Smooth muscle cell (in vitro differentiated cells): ENCODE data around the gene RB1. TPM values are rescaled to one million over a fixed set of nuclear protein-coding genes. Genes with fewer than 3 reads are reported as not detected.

Source experiments
- DNase-seq: peaks from one replicate; lab custom pipeline; 2025; ENCODE audit not compliant: unreplicated experiment; lab: John Stamatoyannopoulos, UW
- H2AFZ ChIP-seq: fragments of 200-600 bp; sonication (generic); 2 replicates; pipeline ENCODE4 v1.6.0; 2016; ENCODE audit warnings: antibody characterized with exemption, low read depth, mild to moderate bottlenecking
- H3F3A ChIP-seq: fragments of 200-600 bp; sonication (generic); 2 replicates; pipeline ENCODE4 v1.6.0; 2017; ENCODE audit warnings: antibody characterized with exemption, low read depth
- H3K27ac ChIP-seq: fragments of 200-600 bp; sonication (generic); 2 replicates; pipeline ENCODE4 v1.5.1; 2016; ENCODE audit warnings: low read depth, mild to moderate bottlenecking
- H3K27me3 ChIP-seq: fragments of 200-600 bp; sonication (generic); 2 replicates; pipeline ENCODE4 v1.6.1; 2016; ENCODE audit warnings: low read depth, mild to moderate bottlenecking
- H3K36me3 ChIP-seq: fragments of 200-600 bp; sonication (generic); 2 replicates; pipeline ENCODE4 v1.5.1; 2016; ENCODE audit warnings: low read depth
- H3K4me1 ChIP-seq: fragments of 200-600 bp; sonication (generic); 2 replicates; pipeline ENCODE4 v1.5.1; 2016; ENCODE audit warnings: low read depth
- H3K4me2 ChIP-seq: fragments of 200-600 bp; sonication (generic); 2 replicates; pipeline ENCODE4 v1.6.0; 2016; ENCODE audit warnings: mild to moderate bottlenecking
- H3K4me3 ChIP-seq: fragments of 200-600 bp; sonication (generic); 2 replicates; pipeline ENCODE4 v1.5.1; 2016; ENCODE audit warnings: mild to moderate bottlenecking
- H3K79me2 ChIP-seq: fragments of 200-600 bp; sonication (generic); 2 replicates; pipeline ENCODE4 v1.6.0; 2016; ENCODE audit warnings: low read depth, mild to moderate bottlenecking
- H3K9ac ChIP-seq: fragments of 200-600 bp; sonication (generic); 2 replicates; pipeline ENCODE4 v1.6.0; 2016; ENCODE audit warnings: low read depth
- H3K9me3 ChIP-seq: fragments of 200-600 bp; sonication (generic); replicated peaks from 2 replicates; pipeline ENCODE4 v1.5.1; 2016; ENCODE audit warnings: low read depth
- H4K20me1 ChIP-seq: fragments of 200-600 bp; sonication (generic); 2 replicates; pipeline ENCODE4 v1.6.0; 2016; ENCODE audit warnings: low read depth
- CTCF ChIP-seq: fragments of 200-600 bp; sonication (generic); IDR thresholded peaks from 2 replicates; pipeline ENCODE4 v1.5.1; 2017; ENCODE audit warnings: borderline replicate concordance, mild to moderate bottlenecking, antibody characterized with exemption; ENCODE audit not compliant: insufficient read depth, poor library complexity, severe bottlenecking
- WGBS: methylation state at CpG from one replicate; pipeline ENCODE4 v1.1.7; 2016; ENCODE audit warnings: low lambda C conversion rate; 5-methylcytosine and 5-hydroxymethylcytosine counted together
- polyA plus RNA-seq: library from polyadenylated mRNA; unstranded; fragments of >200 nt; fragmentation: Nextera tagmentation; extraction: Ambion mirVana; gene quantifications from 2 replicates; pipeline ENCODE4 v1.2.1, GENCODE V29; 2016
- total RNA-seq: library from RNA; depleted of rRNA; stranded (reverse); fragments of >200 nt; gene quantifications from 2 replicates; pipeline ENCODE4 v1.2.3, GENCODE V29; 2014

The RB1 gene
- total and polyA plus RNA-seq, 2 experiments from 2014 or later: 12.5 to 40.2 TPM

GRCh38 chr13:48518083-48518482 is 214.5 kb downstream of the RB1 start:
- H4K20me1 ChIP-seq: no peaks in the 10 kb centered on the region
- H3F3A ChIP-seq: no peaks in the 10 kb centered on the region
- WGBS: 93% methylated on average over 1 of the region's 1 CpG

GRCh38 chr13:48526286-48526685 is 222.7 kb downstream of the RB1 start:
- no peak overlapping the region for H3K9ac ChIP-seq
- H4K20me1 ChIP-seq: no peaks in the 10 kb centered on the region
- H3F3A ChIP-seq: no peaks in the 10 kb centered on the region
- no peak overlapping the region for H3K4me2 ChIP-seq
- 96% methylated on average over 10 of the region's 10 CpGs for WGBS
- TF ChIP-seq CTCF: no peak
- H2AFZ ChIP-seq: no peak overlapping the region
- DNase-seq: no peak
- H3K36me3 ChIP-seq: no peaks in the 10 kb centered on the region
- H3K27me3 ChIP-seq: no peaks in the 10 kb centered on the region
- no peaks in the 10 kb centered on the region for H3K4me1 ChIP-seq
- H3K4me3 ChIP-seq: no peak overlapping the region
- no peak overlapping the region for H3K27ac ChIP-seq
- no peaks in the 10 kb centered on the region for H3K9me3 ChIP-seq
- H3K79me2 ChIP-seq: no peaks in the 10 kb centered on the region

More at GRCh38 chr13:48518083-48518482, 214.5 kb downstream of the RB1 start:
- Histone ChIP-seq H2AFZ (no peak overlapping the region), H3K4me1 (no peaks in the 10 kb centered on the region), H3K27me3 (no peaks in the 10 kb centered on the region), H3K79me2 (no peaks in the 10 kb centered on the region), H3K9me3 (no peaks in the 10 kb centered on the region), H3K27ac (no peak overlapping the region), H3K9ac (no peak overlapping the region), H3K36me3 (no peaks in the 10 kb centered on the region), H3K4me2 (no peak overlapping the region), H3K4me3 (no peak overlapping the region)
- TF ChIP-seq CTCF: no peak
- DNase-seq: no peak

- H3K4me1 ChIP-seq: no peaks in the 10 kb centered on the region
- H3K27ac ChIP-seq: no peak overlapping the region
- no peaks in the 10 kb centered on the region for H3K36me3 ChIP-seq
- no peaks in the 10 kb centered on the region for H3F3A ChIP-seq
- H3K9me3 ChIP-seq: no peaks in the 10 kb centered on the region
- 97% methylated on average over 2 of the region's 2 CpGs for WGBS
- TF ChIP-seq CTCF: no peak
- H3K9ac ChIP-seq: no peak overlapping the region
- H3K4me3 ChIP-seq: no peak overlapping the region
- H4K20me1 ChIP-seq: no peaks in the 10 kb centered on the region
- DNase-seq: no peak
- no peak overlapping the region for H3K4me2 ChIP-seq
- no peaks in the 10 kb centered on the region for H3K27me3 ChIP-seq
- no peaks in the 10 kb centered on the region for H3K79me2 ChIP-seq
- no peak overlapping the region for H2AFZ ChIP-seq
Measured at GRCh38 chr13:48527955-48528354, 224.4 kb downstream of the RB1 start.

- H3K27ac ChIP-seq: no peak overlapping the region
- H3F3A ChIP-seq: no peaks in the 10 kb centered on the region
- WGBS: 81% methylated on average over 3 of the region's 3 CpGs
- H4K20me1 ChIP-seq: no peaks in the 10 kb centered on the region
- H3K9ac ChIP-seq: no peak overlapping the region
- H3K79me2 ChIP-seq: no peaks in the 10 kb centered on the region
- H3K4me3 ChIP-seq: no peak overlapping the region
- no peaks in the 10 kb centered on the region for H3K27me3 ChIP-seq
- no peak for TF ChIP-seq CTCF
- H2AFZ ChIP-seq: no peak overlapping the region
- H3K9me3 ChIP-seq: no peaks in the 10 kb centered on the region
- no peak overlapping the region for H3K4me2 ChIP-seq
- DNase-seq: no peak
- H3K36me3 ChIP-seq: no peaks in the 10 kb centered on the region
- peaks cover 6% of the 10 kb centered on the region for H3K4me1 ChIP-seq
Measured at GRCh38 chr13:48528720-48529119, 225.2 kb downstream of the RB1 start.
